GM18508 (cell line): Measurements from ENCODE around the gene CAMK2B.

Experiments used
- ATAC-seq: cut with Tn5 transposase; IDR thresholded peaks from one replicate; pipeline ENCODE4 v1.9.1; 2021; ENCODE audit warnings: moderate number of reproducible peaks; ENCODE audit not compliant: insufficient read depth, unreplicated experiment

CAMK2B gene

GRCh38 chr7:44235582-44236332 is 89.6 kb downstream of the CAMK2B start:
- ATAC-seq, result no peak

- no peak for ATAC-seq
Measured at GRCh38 chr7:44235066-44235465, 90.3 kb downstream of the CAMK2B start.

- no peak for ATAC-seq
Measured at GRCh38 chr7:44232901-44233715, 92.3 kb downstream of the CAMK2B start.

- no peak for ATAC-seq
Measured at GRCh38 chr7:44232396-44232795, 93.0 kb downstream of the CAMK2B start.

GRCh38 chr7:44231088-44231487 is 94.3 kb downstream of the CAMK2B start:
- ATAC-seq, result no peak

- ATAC-seq, result no peak
Measured at GRCh38 chr7:44230286-44230685, 95.1 kb downstream of the CAMK2B start.

- no peak for ATAC-seq
Measured at GRCh38 chr7:44229546-44230105, 95.8 kb downstream of the CAMK2B start.

GRCh38 chr7:44228571-44229350 is 96.6 kb downstream of the CAMK2B start:
- no peak for ATAC-seq

GRCh38 chr7:44227911-44228310 is 97.5 kb downstream of the CAMK2B start:
- no peak for ATAC-seq

GRCh38 chr7:44226396-44226753 is 99.0 kb downstream of the CAMK2B start:
- ATAC-seq, result no peak

GRCh38 chr7:44225566-44226395 is 99.6 kb downstream of the CAMK2B start:
- no peak for ATAC-seq

- ATAC-seq, result no peak
Measured at GRCh38 chr7:44224974-44225565, 100.3 kb downstream of the CAMK2B start.

GRCh38 chr7:44224080-44224973 is 101.1 kb downstream of the CAMK2B start:
- ATAC-seq, result no peak

- no peak for ATAC-seq
Measured at GRCh38 chr7:44223362-44224079, 101.9 kb downstream of the CAMK2B start.

- no peak for ATAC-seq
Measured at GRCh38 chr7:44222776-44223261, 102.6 kb downstream of the CAMK2B start.

GRCh38 chr7:44222074-44222473 is 103.3 kb downstream of the CAMK2B start:
- no peak for ATAC-seq

GRCh38 chr7:44221231-44221791 is 104.1 kb downstream of the CAMK2B start:
- no peak for ATAC-seq
